ENCODE measurements around the gene PCBP3. TPM values are rescaled to one million over a fixed set of nuclear protein-coding genes. Genes with fewer than 3 reads are reported as not detected.

The PCBP3 gene
- polyA plus RNA-seq, 1 donor from 2014 or later: 1.7 TPM

DNA sequence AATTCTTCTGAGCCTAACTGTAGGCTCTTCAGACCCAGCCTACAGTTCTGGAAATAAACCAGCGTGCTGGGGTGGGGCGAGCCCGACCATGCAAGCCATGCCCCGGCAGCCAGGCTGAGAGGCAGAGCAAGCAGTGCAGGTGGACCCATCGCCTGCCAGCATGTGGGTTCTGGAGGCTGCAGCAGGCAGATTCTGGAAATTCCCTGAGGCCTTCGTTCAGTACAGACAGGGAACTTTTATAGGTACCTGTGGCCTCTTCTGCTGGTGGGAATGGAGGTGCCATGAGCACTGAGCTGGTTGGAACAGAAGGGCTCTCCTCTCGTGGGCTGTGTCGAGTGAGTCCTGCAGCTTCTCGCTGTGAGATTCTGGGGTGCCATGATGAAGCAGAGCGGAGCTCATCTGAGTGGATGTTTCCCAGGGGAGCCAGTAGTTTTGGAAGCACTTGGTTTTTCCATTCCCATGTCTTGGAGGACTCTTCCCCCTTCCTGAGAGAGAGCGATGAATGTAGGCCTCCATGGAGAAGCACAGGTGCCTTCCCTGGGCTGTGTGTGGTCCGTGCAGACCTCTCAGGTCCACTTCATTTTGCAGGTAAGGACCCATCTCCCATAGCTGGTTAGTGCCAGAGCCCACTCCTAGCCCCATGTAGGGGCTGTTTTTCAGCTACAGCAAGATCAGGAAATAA lies 94.1 kb downstream of the PCBP3 start:
- Histone ChIP-seq H3K27me3 (ENCODE audit: insufficient read depth, low read depth, low read length) (no peaks in the 10 kb centered on the region), H3K4me3 (ENCODE audit: low read length) (no peak overlapping the region), H3K9me3 (ENCODE audit: low read length) (no peaks in the 10 kb centered on the region), H3K79me2 (replicated peaks; ENCODE audit: insufficient read depth, low read length) (no peaks in the 10 kb centered on the region), H3K4me2 (ENCODE audit: low read length) (no peak overlapping the region), H3K9ac (ENCODE audit: low read length) (no peak overlapping the region), H3K36me3 (ENCODE audit: insufficient read depth, low read length) (no peaks in the 10 kb centered on the region), H4K20me1 (ENCODE audit: insufficient read depth) (no peaks in the 10 kb centered on the region), H2AFZ (ENCODE audit: low read depth, low read length) (no peak overlapping the region), H3K9me2 (ENCODE audit: insufficient read depth, low read length) (no peaks in the 10 kb centered on the region), H3K27ac (ENCODE audit: low read length) (no peak overlapping the region), H3F3A (ENCODE audit: insufficient read depth, low read length, poor library complexity, severe bottlenecking) (no peaks in the 10 kb centered on the region)
- TF ChIP-seq MXI1 (conservative IDR thresholded peaks at IDR 0.05; ENCODE audit: poor library complexity, severe bottlenecking): no peak
- TF ChIP-seq EP300 (conservative IDR thresholded peaks at IDR 0.05; ENCODE audit: poor library complexity, severe bottlenecking): no peak
- no peak for TF ChIP-seq RAD21 (conservative IDR thresholded peaks at IDR 0.05)
- TF ChIP-seq, protein P1, sequence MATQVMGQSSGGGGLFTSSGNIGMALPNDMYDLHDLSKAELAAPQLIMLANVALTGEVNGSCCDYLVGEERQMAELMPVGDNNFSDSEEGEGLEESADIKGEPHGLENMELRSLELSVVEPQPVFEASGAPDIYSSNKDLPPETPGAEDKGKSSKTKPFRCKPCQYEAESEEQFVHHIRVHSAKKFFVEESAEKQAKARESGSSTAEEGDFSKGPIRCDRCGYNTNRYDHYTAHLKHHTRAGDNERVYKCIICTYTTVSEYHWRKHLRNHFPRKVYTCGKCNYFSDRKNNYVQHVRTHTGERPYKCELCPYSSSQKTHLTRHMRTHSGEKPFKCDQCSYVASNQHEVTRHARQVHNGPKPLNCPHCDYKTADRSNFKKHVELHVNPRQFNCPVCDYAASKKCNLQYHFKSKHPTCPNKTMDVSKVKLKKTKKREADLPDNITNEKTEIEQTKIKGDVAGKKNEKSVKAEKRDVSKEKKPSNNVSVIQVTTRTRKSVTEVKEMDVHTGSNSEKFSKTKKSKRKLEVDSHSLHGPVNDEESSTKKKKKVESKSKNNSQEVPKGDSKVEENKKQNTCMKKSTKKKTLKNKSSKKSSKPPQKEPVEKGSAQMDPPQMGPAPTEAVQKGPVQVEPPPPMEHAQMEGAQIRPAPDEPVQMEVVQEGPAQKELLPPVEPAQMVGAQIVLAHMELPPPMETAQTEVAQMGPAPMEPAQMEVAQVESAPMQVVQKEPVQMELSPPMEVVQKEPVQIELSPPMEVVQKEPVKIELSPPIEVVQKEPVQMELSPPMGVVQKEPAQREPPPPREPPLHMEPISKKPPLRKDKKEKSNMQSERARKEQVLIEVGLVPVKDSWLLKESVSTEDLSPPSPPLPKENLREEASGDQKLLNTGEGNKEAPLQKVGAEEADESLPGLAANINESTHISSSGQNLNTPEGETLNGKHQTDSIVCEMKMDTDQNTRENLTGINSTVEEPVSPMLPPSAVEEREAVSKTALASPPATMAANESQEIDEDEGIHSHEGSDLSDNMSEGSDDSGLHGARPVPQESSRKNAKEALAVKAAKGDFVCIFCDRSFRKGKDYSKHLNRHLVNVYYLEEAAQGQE (IDR thresholded peaks at IDR 0.05; ENCODE audit: borderline replicate concordance): no peak
- no peak for TF ChIP-seq EZH2 (IDR thresholded peaks at IDR 0.05; ENCODE audit: borderline replicate concordance, insufficient read depth, low read length, poor library complexity, severe bottlenecking)
- TF ChIP-seq CTCF (IDR thresholded peaks at IDR 0.05; ENCODE audit: poor library complexity, severe bottlenecking): no peak
- no peak for TF ChIP-seq SMC3 (conservative IDR thresholded peaks at IDR 0.05; ENCODE audit: poor library complexity)
- TF ChIP-seq POLR2AphosphoS5 (IDR thresholded peaks at IDR 0.05): no peak
- TF ChIP-seq TAF1 (IDR thresholded peaks at IDR 0.05; ENCODE audit: low read depth): no peak

DNA sequence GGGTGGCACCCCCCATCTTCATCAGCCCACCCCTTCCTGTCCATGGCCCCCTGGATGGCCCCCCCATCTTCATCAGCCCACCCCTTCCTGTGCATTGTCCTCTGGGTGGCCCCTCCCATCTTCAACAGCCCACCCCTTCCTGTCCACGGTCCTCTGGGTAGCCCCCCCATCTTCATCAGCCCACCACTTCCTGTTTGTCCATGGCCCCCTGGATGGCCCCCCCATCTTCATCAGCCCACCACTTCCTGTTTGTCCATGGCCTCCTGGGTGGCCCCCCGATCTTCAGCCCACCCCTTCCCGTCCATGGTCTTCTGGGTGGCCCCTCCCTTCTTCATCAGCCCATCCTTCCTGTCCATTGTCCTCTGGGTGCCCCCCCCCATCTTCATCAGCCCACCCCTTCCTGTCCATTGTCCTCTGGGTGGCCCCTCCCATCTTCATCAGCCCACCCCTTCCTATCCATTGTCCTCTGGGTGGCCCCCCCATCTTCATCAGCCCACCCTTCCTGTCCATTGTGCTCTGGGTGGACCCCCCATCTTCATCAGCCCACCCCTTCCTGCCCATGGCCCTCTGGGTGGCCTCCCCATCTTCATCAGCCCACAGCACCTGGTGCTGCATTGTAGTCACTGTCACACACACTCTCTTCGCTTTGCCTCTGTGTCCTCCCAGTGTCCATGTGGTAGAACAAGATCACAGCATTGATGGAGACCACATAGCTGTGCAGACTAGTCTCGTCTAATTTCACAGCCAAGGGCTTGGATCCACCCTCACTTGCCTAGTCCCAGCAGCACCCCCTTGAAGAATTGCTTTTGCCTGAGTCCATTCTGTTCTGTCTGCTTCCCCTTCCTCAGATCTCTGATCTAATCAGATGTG lies 95.9 kb downstream of the PCBP3 start:
- H3K27ac ChIP-seq (ENCODE audit: low read length): no peak overlapping the region

More for the DNA sequence above, 95.9 kb downstream of the PCBP3 start:
- Histone ChIP-seq H3K9me2 (ENCODE audit: insufficient read depth, low read length) (no peaks in the 10 kb centered on the region), H3K36me3 (ENCODE audit: insufficient read depth, low read length) (no peaks in the 10 kb centered on the region), H3K27me3 (ENCODE audit: insufficient read depth, low read depth, low read length) (no peaks in the 10 kb centered on the region), H3K4me3 (ENCODE audit: low read length) (no peak overlapping the region), H3K9ac (ENCODE audit: low read length) (no peak overlapping the region), H3K79me2 (replicated peaks; ENCODE audit: insufficient read depth, low read length) (no peaks in the 10 kb centered on the region), H3K9me3 (ENCODE audit: low read length) (no peaks in the 10 kb centered on the region), H3F3A (ENCODE audit: insufficient read depth, low read length, poor library complexity, severe bottlenecking) (no peaks in the 10 kb centered on the region), H4K20me1 (ENCODE audit: insufficient read depth) (no peaks in the 10 kb centered on the region), H3K4me2 (ENCODE audit: low read length) (no peak overlapping the region), H2AFZ (ENCODE audit: low read depth, low read length) (no peak overlapping the region)
- TF ChIP-seq SMC3 (conservative IDR thresholded peaks at IDR 0.05; ENCODE audit: poor library complexity): no peak

Data from neural cell (in vitro differentiated cells).